KMS-11 (cell line): Measurements from ENCODE around the gene SLAMF9.

ENCODE experiments used
- H2AFZ ChIP-seq: fragments of 200-600 bp; sonication (generic); 2 replicates; pipeline ENCODE4 v1.6.1; 2016; ENCODE audit warnings: antibody characterized with exemption, mixed run types, low read depth
- H3K27ac ChIP-seq: fragments of 200-600 bp; sonication (generic); 2 replicates; pipeline ENCODE4 v1.6.1; 2016; ENCODE audit warnings: mild to moderate bottlenecking, mixed run types
- H3K27me3 ChIP-seq: fragments of 200-600 bp; sonication (generic); 2 replicates; pipeline ENCODE4 v1.6.1; 2017; ENCODE audit warnings: mild to moderate bottlenecking, low read depth, mixed run types, moderate library complexity; ENCODE audit not compliant: insufficient read depth
- H3K36me3 ChIP-seq: fragments of 200-600 bp; sonication (generic); 2 replicates; pipeline ENCODE4 v1.6.1; 2017; ENCODE audit warnings: mild to moderate bottlenecking, mixed run types; ENCODE audit not compliant: insufficient read depth
- H3K4me1 ChIP-seq: fragments of 200-600 bp; sonication (generic); 2 replicates; pipeline ENCODE4 v1.6.1; 2016; ENCODE audit warnings: mild to moderate bottlenecking, low read depth, mixed run types; ENCODE audit not compliant: poor library complexity, severe bottlenecking
- H3K4me2 ChIP-seq: fragments of 200-600 bp; sonication (generic); 2 replicates; pipeline ENCODE4 v1.7.0; 2016; ENCODE audit warnings: mild to moderate bottlenecking, mixed run types
- H3K4me3 ChIP-seq: fragments of 200-600 bp; sonication (generic); IDR thresholded peaks from 2 replicates; pipeline ENCODE4 v1.6.1; 2017; ENCODE audit warnings: low read depth, low read length, mixed read lengths; ENCODE audit not compliant: insufficient read depth
- H3K79me2 ChIP-seq: fragments of 200-600 bp; sonication (generic); 2 replicates; pipeline ENCODE4 v1.6.1; 2016; ENCODE audit warnings: low read depth, mixed run types; ENCODE audit not compliant: insufficient read depth
- H3K9ac ChIP-seq: fragments of 200-600 bp; sonication (generic); 2 replicates; pipeline ENCODE4 v1.6.1; 2016; ENCODE audit warnings: mild to moderate bottlenecking, mixed run types
- H4K20me1 ChIP-seq: fragments of 200-600 bp; sonication (generic); 2 replicates; pipeline ENCODE4 v1.6.1; 2016; ENCODE audit warnings: mild to moderate bottlenecking, mixed run types; ENCODE audit not compliant: insufficient read depth
- TF ChIP-seq, protein P1 (sequence below): fragments of 200-600 bp; sonication (generic); conservative IDR thresholded peaks from 2 replicates; pipeline ENCODE4 v1.6.1; 2017; ENCODE audit warnings: low read depth, mild to moderate bottlenecking, antibody characterized with exemption, low read length, moderate library complexity, mixed read lengths

Gene SLAMF9

DNA sequence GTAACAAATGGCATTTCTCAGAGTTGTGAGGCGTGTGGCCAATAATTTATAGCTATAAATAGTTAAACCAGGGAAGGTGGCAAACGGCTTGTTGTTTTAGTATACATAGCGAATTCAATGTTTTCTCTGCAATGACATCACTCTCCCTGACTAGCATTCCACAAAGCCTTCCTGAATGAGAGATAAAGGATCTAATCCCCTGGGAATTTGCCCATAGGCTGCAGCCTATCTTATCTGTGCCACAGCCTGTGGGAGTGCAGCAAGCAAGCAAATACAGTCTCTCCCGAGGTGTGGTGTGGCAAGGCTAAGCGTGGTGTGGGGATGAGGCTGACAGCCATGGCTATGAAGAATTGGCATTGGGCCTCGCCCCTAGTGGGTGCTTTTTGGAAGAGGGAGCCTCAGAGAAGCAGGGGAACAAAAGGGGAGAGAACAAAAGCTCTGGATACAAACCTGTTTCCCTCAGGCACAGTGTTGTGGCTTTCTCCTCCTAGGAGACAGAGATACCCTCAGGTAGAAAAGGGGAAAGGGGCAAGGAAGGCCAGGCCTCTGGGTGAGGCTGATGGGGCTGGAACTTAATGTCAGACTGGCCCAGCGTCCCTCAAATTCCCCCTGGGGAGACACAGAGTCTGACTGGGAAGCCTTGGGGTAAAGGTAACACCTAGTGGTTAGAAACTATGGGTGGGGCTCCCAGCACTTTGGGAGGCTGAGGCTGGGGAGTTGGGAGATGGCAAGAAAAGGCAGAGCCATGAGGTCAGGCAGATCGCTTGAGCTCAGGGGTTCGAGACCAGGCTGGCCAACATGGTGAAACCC, 37.6 kb downstream of the SLAMF9 start:
- peaks cover 27% of the 10 kb centered on the region for H3K79me2 ChIP-seq
- peaks cover 61% of the 10 kb centered on the region for H3K4me1 ChIP-seq
- peaks cover 21% of the 10 kb centered on the region; the same call in 1 of the 2 replicates for H3K36me3 ChIP-seq
- H3K27me3 ChIP-seq, result no peaks in the 10 kb centered on the region
- peaks cover 27% of the 10 kb centered on the region for H4K20me1 ChIP-seq
- no peak overlapping the region for H2AFZ ChIP-seq
- H3K4me2 ChIP-seq, result no peak overlapping the region
- H3K4me3 ChIP-seq, result no peak overlapping the region
- TF ChIP-seq, protein P1, sequence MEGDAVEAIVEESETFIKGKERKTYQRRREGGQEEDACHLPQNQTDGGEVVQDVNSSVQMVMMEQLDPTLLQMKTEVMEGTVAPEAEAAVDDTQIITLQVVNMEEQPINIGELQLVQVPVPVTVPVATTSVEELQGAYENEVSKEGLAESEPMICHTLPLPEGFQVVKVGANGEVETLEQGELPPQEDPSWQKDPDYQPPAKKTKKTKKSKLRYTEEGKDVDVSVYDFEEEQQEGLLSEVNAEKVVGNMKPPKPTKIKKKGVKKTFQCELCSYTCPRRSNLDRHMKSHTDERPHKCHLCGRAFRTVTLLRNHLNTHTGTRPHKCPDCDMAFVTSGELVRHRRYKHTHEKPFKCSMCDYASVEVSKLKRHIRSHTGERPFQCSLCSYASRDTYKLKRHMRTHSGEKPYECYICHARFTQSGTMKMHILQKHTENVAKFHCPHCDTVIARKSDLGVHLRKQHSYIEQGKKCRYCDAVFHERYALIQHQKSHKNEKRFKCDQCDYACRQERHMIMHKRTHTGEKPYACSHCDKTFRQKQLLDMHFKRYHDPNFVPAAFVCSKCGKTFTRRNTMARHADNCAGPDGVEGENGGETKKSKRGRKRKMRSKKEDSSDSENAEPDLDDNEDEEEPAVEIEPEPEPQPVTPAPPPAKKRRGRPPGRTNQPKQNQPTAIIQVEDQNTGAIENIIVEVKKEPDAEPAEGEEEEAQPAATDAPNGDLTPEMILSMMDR, result no peak
- H3K27ac ChIP-seq, result peak overlapping the region; percentile 2; the same call in 1 of the 2 replicates
- H3K9ac ChIP-seq, result no peak overlapping the region

DNA sequence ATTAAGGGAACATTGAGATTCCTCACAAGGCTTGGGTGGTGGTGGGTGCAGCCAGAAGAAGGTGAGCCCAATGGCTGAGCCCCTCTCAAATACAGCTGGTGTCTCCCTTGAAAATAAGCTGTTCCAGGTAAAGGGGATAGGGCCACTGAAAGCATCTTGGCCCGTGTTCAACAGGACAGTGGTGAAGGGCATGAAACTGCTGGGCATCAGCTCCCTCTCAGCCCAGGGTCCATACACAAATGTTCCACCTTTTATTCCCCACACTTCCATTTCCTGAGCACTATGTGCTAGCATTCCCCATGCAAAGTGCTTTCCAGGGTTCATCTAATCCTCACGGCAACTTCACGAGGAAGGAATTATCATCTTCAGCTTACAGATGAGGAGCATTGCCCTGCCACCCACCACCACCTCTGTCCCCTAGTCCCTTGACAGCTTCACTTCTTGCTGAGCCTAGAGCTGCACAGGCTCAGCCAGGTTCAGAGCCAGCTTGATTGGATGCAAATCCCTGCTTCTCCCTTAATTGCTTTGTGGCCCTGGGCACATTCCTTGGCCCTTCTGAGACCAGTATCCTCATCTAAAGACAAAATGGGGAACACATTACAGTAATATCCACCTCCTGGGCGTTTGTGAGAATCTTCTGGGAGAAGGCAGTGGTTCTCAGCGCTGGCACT, 38.3 kb downstream of the SLAMF9 start:
- H2AFZ ChIP-seq, result no peak overlapping the region
- peaks cover 20% of the 10 kb centered on the region for H4K20me1 ChIP-seq
- no peak overlapping the region for H3K4me3 ChIP-seq
- no peak overlapping the region for H3K9ac ChIP-seq
- H3K4me1 ChIP-seq, result peaks cover 61% of the 10 kb centered on the region
- peaks cover 19% of the 10 kb centered on the region for H3K79me2 ChIP-seq
- no peak overlapping the region for H3K4me2 ChIP-seq
- H3K27ac ChIP-seq, result peak overlapping the region; percentile 2; the same call in 1 of the 2 replicates
- peaks cover 19% of the 10 kb centered on the region; the same call in 1 of the 2 replicates for H3K36me3 ChIP-seq
- TF ChIP-seq, protein P1, result no peak
- no peaks in the 10 kb centered on the region for H3K27me3 ChIP-seq

DNA sequence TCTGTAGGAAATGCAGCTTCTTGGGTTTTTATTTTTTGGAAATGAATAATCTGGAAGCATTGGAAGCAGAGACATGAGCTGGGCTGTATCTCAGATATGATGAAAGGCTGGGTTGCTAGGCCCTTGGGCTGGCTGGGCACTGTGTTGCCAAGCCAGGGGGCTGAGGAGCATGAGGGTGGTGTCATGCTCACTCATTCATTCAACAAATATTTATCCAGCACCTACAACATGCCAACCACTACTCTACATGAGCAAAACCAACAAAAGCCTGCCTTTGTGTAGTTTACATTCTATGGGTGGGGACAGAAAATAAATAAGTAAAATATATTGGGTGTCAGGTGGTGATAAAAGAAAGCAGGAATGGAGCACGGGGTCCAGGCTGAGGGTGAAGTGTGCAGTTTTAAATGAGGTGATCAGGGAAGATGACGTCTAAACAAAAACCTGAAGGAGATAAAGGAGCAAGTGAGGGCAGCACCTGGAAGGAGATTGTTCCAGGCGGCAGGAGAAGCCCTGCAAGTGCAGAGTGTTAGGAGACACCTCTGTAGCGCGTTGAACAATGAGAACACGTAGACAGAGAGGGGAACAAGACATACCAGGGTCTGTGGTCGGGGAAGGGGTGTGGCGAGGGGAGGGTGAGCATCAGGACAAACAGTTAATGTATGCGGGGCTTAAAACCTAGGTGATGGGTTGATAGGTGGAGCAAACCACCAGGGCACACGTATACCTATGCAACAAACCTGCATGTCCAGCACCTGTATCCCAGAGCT, 39.6 kb downstream of the SLAMF9 start:
- H3K4me1 ChIP-seq, result peaks cover 60% of the 10 kb centered on the region

More for the DNA sequence above, 39.6 kb downstream of the SLAMF9 start:
- Histone ChIP-seq H4K20me1 (peaks cover 8% of the 10 kb centered on the region; the same call in 1 of the 2 replicates), H3K9ac (no peak overlapping the region), H3K27me3 (no peaks in the 10 kb centered on the region), H3K4me2 (no peak overlapping the region), H3K79me2 (peaks cover 7% of the 10 kb centered on the region; the same call in 1 of the 2 replicates), H2AFZ (no peak overlapping the region), H3K36me3 (peaks cover 7% of the 10 kb centered on the region; the same call in 1 of the 2 replicates), H3K27ac (no peak overlapping the region), H3K4me3 (no peak overlapping the region)
- TF ChIP-seq, protein P1, result no peak
